HCT116 (cell line): ENCODE results near the gene UGT1A3. TPM values are rescaled to one million over a fixed set of nuclear protein-coding genes. Genes with fewer than 3 reads are reported as not detected.

Experiments used
- ATAC-seq: fragments of 200-7000 bp; cut with Tn5 transposase; 2 replicates; pipeline ENCODE4 v1.9.1; 2020; ENCODE audit warnings: mild to moderate bottlenecking, moderate library complexity
- BruUV-seq: library from RNA; stranded (reverse); fragments of 400-500 nt; replicated peaks from 2 replicates; lab custom pipeline; 2021; lab: Mats Ljungman, UMichigan
- CTCF ChIA-PET: fragments of 300-600 bp; sonication (Branson Sonifier 250); formaldehyde crosslinking; loops from one replicate; lab custom pipeline; 2021; ENCODE audit warnings: antibody characterized with exemption; lab: Charles Lee
- POLR2A ChIA-PET: fragments of 300-600, 350-600 bp; sonication (Branson Sonifier 250); formaldehyde crosslinking; loops from one replicate; lab custom pipeline; 2021; ENCODE audit warnings: antibody characterized with exemption; lab: Charles Lee
- RAD21 ChIA-PET, 2 experiments: fragments of 300-600 bp; sonication (Branson Sonifier 250); formaldehyde crosslinking; loops; one replicate each; lab custom pipeline; 2023; ENCODE audit warnings: low total read pairs in 2 of 2; ENCODE audit not compliant: uncharacterized antibody in 2 of 2, unreplicated experiment in 2 of 2, low non-redundant PET in 1 of 2; lab: Charles Lee
- DNase-seq: peaks from one replicate; pipeline ENCODE4 v3.0.0-alpha.2; 2010; ENCODE audit warnings: low read depth, low spot score
- H2AFZ ChIP-seq: fragments of 200-600 bp; shearing (Covaris generic), sonication (generic); 2 replicates; pipeline ENCODE4 v1.6.1; 2017; ENCODE audit warnings: low read depth, mixed run types, mixed read lengths, antibody characterized with exemption, low read length; ENCODE audit not compliant: poor library complexity, severe bottlenecking
- H3K27ac ChIP-seq: 2 replicates; pipeline ENCODE4 v1.5.1; 2012; ENCODE audit warnings: low read depth, low read length
- H3K27me3 ChIP-seq: fragments of 200-600 bp; sonication (generic); 2 replicates; pipeline ENCODE4 v1.6.1; 2016; ENCODE audit warnings: mixed run types, low read length, mixed read lengths; ENCODE audit not compliant: insufficient read depth
- H3K36me3 ChIP-seq, 2 experiments: fragments of 200-500 bp in 1 of 2; fragments of 200-600 bp in 1 of 2; sonication (Bioruptor generic) in 1 of 2; sonication (generic) in 1 of 2; 2 replicates each; pipeline versions ENCODE4 v1.5.1 to v1.6.1; 2014 to 2016; ENCODE audit warnings: low read length in 2 of 2, inconsistent platforms in 1 of 2, mixed read lengths in 1 of 2, mixed run types in 1 of 2; ENCODE audit not compliant: insufficient read depth in 2 of 2, control insufficient read depth in 1 of 2
- H3K4me1 ChIP-seq, 2 experiments: fragments of 200-600 bp in 1 of 2; sonication (generic) in 1 of 2; 2 replicates each; pipeline versions ENCODE4 v1.5.1 to v1.6.1; 2012 to 2017; ENCODE audit warnings: low read length in 2 of 2, inconsistent platforms in 1 of 2, mild to moderate bottlenecking in 1 of 2, mixed read lengths in 1 of 2, mixed run types in 1 of 2, moderate library complexity in 1 of 2; ENCODE audit not compliant: insufficient read depth in 2 of 2, control insufficient read depth in 1 of 2
- H3K4me2 ChIP-seq: fragments of 200-600 bp; sonication (generic); 2 replicates; pipeline ENCODE4 v1.6.1; 2017; ENCODE audit warnings: mixed run types, low read length, mixed read lengths
- H3K4me3 ChIP-seq, 2 experiments: fragments of 200-600 bp in 1 of 2; sonication (generic) in 1 of 2; replicated peaks in 1 of 2; 2 replicates each; pipeline ENCODE4 v1.5.1; 2011 to 2016; ENCODE audit warnings: low read length in 2 of 2, control low read depth in 1 of 2, low read depth in 1 of 2, mild to moderate bottlenecking in 1 of 2, mixed read lengths in 1 of 2, mixed run types in 1 of 2
- H3K79me2 ChIP-seq: fragments of 200-600 bp; sonication (generic); 2 replicates; pipeline ENCODE4 v1.6.1; 2017; ENCODE audit warnings: mild to moderate bottlenecking, mixed run types, low read length, moderate library complexity, mixed read lengths; ENCODE audit not compliant: insufficient read depth
- H3K9ac ChIP-seq: fragments of 200-600 bp; sonication (generic); 2 replicates; pipeline ENCODE4 v1.6.1; 2016; ENCODE audit warnings: low read length, mixed read lengths
- H3K9me2 ChIP-seq: fragments of 200-600 bp; sonication (generic), shearing (Covaris generic); 2 replicates; pipeline ENCODE4 v1.6.1; 2017; ENCODE audit warnings: mixed run types, mild to moderate bottlenecking, moderate library complexity; ENCODE audit not compliant: insufficient read depth
- H3K9me3 ChIP-seq, 2 experiments: fragments of 200-500 bp in 1 of 2; fragments of 200-600 bp in 1 of 2; sonication (Bioruptor generic) in 1 of 2; sonication (generic) in 1 of 2; 2 replicates each; pipeline ENCODE4 v1.6.1; 2014 to 2017; ENCODE audit warnings: low read length in 2 of 2, mixed read lengths in 2 of 2, inconsistent platforms in 1 of 2, low read depth in 1 of 2, mild to moderate bottlenecking in 1 of 2, mixed run types in 1 of 2, moderate library complexity in 1 of 2; ENCODE audit not compliant: control insufficient read depth in 1 of 2, insufficient read depth in 1 of 2
- H4K20me1 ChIP-seq: fragments of 200-600 bp; sonication (generic), shearing (Covaris generic); 2 replicates; pipeline ENCODE4 v1.6.1; 2017; ENCODE audit warnings: mixed run types, mild to moderate bottlenecking, moderate library complexity; ENCODE audit not compliant: insufficient read depth
- CBX3 ChIP-seq: IDR thresholded peaks from 2 replicates; pipeline ENCODE4 v1.6.1; 2012; ENCODE audit warnings: low read depth
- ELF1 ChIP-seq: IDR thresholded peaks from 2 replicates; pipeline ENCODE4 v1.6.1; 2012; ENCODE audit warnings: low read depth, borderline replicate concordance
- EZH2phosphoT487 ChIP-seq: fragments of 200-600 bp; IDR thresholded peaks from 2 replicates; pipeline ENCODE4 v1.6.1; 2018; ENCODE audit warnings: antibody characterized with exemption, borderline replicate concordance
- POLR2AphosphoS5 ChIP-seq: IDR thresholded peaks from 2 replicates; pipeline ENCODE4 v1.6.1; 2011; ENCODE audit warnings: mild to moderate bottlenecking, low read depth, low read length, moderate library complexity
- SIN3A ChIP-seq: IDR thresholded peaks from 2 replicates; pipeline ENCODE4 v1.6.1; 2012; ENCODE audit warnings: low read depth
- SP1 ChIP-seq: IDR thresholded peaks from 2 replicates; pipeline ENCODE4 v1.6.1; 2012; ENCODE audit warnings: low read depth
- TCF7L2 ChIP-seq: IDR thresholded peaks from 2 replicates; pipeline ENCODE4 v1.7.0; 2011; ENCODE audit warnings: borderline replicate concordance, inconsistent platforms; ENCODE audit not compliant: insufficient read depth, insufficient read length; ENCODE audit errors: extremely low read depth
- ZFX ChIP-seq: fragments of 450-650 bp; IDR thresholded peaks from 2 replicates; pipeline ENCODE4 v1.6.1; 2017
- ZNF274 ChIP-seq: fragments of 200-500 bp; sonication (Bioruptor generic); IDR thresholded peaks from 2 replicates; pipeline ENCODE4 v1.6.1; 2014; ENCODE audit warnings: mild to moderate bottlenecking, low read depth, low read length, inconsistent platforms
- intact Hi-C: fragments of 100-400 bp; cut with micrococcal nuclease; formaldehyde crosslinking; loops from 2 replicates; pipeline ENCODE4 v1.10.0; 2022
- total RNA-seq: library from RNA; stranded (reverse); gene quantifications from one replicate; pipeline ENCODE4 v1.2.1, GENCODE V29; 2021; ENCODE audit not compliant: unreplicated experiment
- TF ChIP-seq, protein P1 (sequence below): IDR thresholded peaks from 2 replicates; pipeline ENCODE4 v1.6.1; 2012; ENCODE audit warnings: low read depth
- TF ChIP-seq, protein P2 (sequence below): IDR thresholded peaks from 2 replicates; pipeline ENCODE4 v1.6.1; 2012
- TF ChIP-seq, protein P3 (sequence below): IDR thresholded peaks from 2 replicates; pipeline ENCODE4 v1.6.1; 2012

Gene UGT1A3
- total RNA-seq, 1 experiment from 2014 or later: not detected

DNA sequence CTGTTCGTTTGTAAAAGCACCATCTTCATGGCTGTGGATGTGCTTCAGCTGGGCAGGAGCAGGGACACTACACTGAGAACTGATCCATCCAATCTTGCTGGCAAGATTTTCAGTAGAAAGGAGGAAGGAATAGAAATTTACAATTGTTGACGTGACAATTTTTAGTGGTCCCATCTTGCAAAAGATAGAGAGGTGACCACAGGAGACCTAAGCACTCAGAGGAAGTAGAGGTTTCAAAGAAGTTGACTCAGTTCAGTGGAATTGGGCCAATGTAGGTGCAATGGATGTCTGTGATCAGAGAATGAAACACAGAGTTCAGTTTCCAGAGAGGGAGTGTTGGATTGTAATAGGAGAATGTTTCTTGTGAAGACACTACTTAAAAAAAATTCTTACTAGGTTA, 14.7 kb upstream of the UGT1A3 start:
- Histone ChIP-seq H3K9me3 (no peaks in the 10 kb centered on the region), H3K9me2 (no peaks in the 10 kb centered on the region), H3K27me3 (peaks cover 14% of the 10 kb centered on the region; the same call in 1 of the 2 replicates), H3K36me3 (no peaks in the 10 kb centered on the region), H3K4me3 (no peak overlapping the region), H4K20me1 (no peaks in the 10 kb centered on the region), H3K9ac (no peak overlapping the region), H3K4me1 (no peaks in the 10 kb centered on the region), H3K27ac (no peak overlapping the region), H3K79me2 (no peaks in the 10 kb centered on the region), H3K4me2 (no peak overlapping the region), H2AFZ (no peak overlapping the region)
- DNase-seq (no peak), ATAC-seq (no peak)
- ChIA-PET POLR2A (no interaction called here), CTCF (no interaction called here), RAD21 (no interaction called here)
- TF ChIP-seq ZNF274: no peak
- TF ChIP-seq SIN3A: no peak
- TF ChIP-seq SP1: no peak
- TF ChIP-seq ELF1: no peak
- no peak for TF ChIP-seq EZH2phosphoT487
- TF ChIP-seq, protein P1, sequence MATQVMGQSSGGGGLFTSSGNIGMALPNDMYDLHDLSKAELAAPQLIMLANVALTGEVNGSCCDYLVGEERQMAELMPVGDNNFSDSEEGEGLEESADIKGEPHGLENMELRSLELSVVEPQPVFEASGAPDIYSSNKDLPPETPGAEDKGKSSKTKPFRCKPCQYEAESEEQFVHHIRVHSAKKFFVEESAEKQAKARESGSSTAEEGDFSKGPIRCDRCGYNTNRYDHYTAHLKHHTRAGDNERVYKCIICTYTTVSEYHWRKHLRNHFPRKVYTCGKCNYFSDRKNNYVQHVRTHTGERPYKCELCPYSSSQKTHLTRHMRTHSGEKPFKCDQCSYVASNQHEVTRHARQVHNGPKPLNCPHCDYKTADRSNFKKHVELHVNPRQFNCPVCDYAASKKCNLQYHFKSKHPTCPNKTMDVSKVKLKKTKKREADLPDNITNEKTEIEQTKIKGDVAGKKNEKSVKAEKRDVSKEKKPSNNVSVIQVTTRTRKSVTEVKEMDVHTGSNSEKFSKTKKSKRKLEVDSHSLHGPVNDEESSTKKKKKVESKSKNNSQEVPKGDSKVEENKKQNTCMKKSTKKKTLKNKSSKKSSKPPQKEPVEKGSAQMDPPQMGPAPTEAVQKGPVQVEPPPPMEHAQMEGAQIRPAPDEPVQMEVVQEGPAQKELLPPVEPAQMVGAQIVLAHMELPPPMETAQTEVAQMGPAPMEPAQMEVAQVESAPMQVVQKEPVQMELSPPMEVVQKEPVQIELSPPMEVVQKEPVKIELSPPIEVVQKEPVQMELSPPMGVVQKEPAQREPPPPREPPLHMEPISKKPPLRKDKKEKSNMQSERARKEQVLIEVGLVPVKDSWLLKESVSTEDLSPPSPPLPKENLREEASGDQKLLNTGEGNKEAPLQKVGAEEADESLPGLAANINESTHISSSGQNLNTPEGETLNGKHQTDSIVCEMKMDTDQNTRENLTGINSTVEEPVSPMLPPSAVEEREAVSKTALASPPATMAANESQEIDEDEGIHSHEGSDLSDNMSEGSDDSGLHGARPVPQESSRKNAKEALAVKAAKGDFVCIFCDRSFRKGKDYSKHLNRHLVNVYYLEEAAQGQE: no peak
- no peak for TF ChIP-seq TCF7L2
- TF ChIP-seq, protein P2, sequence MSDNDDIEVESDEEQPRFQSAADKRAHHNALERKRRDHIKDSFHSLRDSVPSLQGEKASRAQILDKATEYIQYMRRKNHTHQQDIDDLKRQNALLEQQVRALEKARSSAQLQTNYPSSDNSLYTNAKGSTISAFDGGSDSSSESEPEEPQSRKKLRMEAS: no peak
- TF ChIP-seq CBX3: no peak
- TF ChIP-seq ZFX: no peak
- no peak for TF ChIP-seq POLR2AphosphoS5
- TF ChIP-seq, protein P3, sequence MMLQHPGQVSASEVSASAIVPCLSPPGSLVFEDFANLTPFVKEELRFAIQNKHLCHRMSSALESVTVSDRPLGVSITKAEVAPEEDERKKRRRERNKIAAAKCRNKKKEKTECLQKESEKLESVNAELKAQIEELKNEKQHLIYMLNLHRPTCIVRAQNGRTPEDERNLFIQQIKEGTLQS: no peak
- intact Hi-C loops: no loop called here
- BruUV-seq: no TSS peak
